ENCODE data around the gene S100A11.
A peak's percentile ranks its signal among the peaks of the same experiment; 100 is the strongest.

S100A11 gene

DNA sequence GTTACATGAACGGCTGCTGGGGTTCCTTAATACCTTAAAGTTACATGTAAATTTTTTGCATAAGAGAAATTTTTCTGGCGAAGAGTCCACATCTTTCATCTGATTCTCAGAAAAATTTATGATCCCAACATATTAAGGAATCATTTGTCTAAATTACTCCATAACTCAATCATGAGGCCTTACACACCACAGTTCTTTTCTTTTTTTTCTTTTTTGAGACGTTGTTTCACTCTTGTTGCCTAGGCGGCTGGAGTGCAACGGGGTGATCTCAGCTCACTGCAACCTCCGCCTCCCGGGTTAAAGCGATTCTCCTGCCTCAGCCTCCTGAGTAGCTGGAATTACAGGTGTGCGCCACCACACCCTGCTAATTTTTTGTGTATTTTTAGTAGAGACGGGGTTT lies 2.1 kb upstream of the S100A11 start:
- DNase-seq = peak; percentile 26

DNA sequence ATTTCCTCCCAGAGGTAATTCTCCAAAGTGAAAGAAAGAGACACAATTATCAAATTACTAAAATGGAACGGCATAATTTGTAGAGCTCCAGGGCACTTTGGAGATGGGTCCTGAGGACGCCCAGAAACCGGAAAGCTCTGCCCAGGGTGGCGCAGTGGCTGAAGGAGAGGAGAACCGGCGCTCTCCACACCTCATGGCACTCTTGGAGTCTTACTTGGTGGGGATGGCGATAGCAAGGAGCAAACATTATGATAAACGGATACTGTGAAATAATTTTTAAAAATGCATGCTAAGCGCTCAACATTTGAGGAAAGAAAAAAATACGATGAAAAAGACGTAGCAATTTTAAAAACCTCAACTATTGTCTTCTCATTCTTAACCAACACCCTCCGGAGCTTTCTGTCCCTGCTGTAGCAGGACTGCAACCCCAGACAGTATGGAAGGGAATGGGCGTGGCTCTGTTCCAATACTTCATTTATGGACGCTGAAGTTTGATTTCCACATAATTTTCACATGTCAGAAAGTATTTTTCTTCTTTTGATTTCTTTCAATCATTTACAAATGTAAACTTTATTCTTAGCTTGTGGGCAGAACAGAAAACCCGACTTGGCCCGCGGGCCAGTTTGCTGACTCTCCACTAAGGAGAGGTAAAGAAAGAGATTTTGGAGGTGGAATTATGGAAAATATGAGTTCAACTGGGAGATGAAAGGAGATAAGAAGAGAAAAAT lies 1.1 kb downstream of the S100A11 start:
- peak; percentile 61 for DNase-seq

DNA sequence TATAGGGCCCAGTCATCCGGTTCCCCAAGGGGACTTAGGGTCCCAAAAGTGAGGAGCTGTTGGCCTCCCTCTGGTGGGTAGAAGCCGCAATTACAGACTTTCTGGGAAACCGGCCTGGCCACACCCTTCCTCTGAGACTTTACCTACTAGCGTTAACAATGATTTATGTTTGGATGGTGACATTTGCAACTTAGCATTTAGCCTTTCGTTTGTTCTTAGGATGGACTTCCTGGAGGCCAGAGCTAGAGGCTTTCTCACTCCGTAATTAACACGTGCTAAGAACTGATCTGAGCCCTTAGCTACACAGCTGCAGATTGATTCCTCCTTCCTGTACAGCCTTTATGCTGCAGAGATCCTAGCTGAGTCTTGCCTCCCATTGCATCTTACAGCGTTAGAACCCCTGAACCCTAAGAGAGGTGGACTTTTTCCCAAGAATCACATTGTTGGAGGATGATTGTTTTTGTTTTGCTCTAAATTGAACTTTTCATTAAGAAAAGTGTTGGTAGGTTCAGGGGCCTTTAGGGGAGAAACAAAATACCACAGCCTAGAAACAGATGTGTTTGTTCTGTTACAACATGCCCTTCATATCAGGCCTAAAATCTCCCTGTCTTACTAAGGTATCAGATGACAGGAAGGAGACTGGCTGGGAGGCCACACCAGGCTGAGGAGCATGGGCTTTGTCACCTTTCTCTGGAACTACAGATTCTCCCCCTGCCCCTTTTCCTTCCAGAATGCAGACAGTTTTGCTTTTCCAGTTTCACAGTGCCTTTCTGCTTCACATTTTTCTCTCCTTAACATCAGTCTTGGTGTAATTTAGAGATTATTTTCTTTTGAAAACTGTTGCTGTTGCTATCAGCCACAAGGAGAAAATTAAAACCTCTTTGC lies 1.9 kb downstream of the S100A11 start:
- peak; percentile 77 for DNase-seq

DNA sequence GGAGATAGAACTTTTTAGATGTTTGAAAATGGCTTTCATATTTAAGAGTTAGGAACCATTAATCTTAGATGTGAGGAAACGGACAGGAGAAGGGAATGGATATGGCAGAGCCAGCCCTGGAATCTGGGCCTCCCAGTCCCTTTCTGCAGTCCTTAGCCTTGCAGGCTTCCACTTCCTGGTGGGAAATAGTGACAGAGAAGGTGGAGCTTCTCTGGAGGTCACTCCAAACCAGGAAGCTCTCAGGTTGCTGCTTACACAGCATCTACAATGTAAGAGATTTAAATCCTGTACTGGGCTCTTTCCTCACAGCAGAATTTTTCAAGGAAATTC lies 2.5 kb downstream of the S100A11 start:
- no peak for DNase-seq

DNA sequence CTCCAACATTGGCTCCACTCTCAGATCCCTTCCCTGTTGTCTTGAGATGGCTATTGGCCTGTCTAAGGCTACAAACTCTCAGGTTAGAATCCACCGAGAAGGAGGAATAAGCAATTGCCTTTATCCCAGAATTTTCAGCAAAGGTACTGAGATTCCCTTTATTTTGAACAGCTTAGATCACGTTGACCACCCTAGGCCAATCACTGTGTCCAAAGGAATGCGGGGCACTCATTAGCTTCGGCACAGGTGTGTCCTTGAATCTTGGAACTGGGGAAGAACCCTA lies 6.9 kb downstream of the S100A11 start:
- DNase-seq = no peak

DNA sequence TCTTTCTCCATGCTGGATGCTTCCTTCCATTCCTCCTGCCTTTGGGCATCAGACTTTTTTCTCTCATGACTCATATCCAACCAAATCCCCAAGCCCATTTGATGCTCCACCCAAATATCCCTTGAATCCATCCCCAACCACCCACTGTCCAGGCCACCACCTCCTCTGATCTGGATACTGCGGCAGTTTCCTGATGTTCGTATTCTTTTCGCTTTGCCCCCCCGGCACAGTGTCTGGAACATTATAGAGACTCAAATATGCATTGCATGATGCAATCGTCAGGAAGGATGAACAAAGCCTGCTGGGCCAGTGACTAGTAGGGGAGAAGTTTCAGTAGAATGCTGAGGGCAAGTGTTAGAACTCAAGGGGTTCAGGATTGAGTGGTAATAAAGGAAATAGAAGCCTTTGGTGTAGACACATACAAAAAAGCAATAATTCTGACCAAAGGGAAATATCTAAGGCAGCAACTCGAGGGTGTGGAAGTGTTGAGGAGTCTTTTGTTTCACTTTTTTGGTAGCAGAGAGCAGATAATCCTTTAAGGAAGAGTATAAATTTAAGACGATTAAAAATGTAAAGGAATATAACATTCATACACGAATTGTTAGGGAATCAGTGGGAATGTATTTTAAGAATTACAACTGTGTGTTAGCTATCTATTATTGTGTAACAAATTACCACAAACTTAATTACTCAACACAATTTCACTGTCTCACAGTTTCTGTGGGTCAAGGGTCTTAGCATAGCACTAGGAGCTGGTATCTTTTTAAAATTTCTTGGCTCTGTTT lies 7.5 kb downstream of the S100A11 start:
- DNase-seq = no peak

DNA sequence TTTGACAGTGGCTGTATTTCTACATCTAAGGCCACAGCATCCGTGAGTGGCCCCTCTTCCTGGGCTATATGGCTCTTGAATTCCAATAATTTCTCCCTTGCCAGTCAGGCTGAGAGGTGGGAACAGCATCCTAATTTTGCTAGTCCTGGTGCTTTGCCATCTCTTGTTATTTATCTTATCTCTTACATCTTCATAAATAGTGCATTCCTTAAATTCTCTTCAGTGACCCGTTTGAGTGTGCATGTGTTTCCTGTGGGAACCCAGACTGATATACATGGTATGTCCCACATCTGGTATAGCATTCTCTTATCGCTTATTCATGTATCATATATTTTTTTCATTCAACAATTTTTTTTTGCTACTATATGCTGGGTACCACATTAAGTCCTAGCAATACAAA lies 9.9 kb downstream of the S100A11 start:
- DNase-seq = no peak

DNA sequence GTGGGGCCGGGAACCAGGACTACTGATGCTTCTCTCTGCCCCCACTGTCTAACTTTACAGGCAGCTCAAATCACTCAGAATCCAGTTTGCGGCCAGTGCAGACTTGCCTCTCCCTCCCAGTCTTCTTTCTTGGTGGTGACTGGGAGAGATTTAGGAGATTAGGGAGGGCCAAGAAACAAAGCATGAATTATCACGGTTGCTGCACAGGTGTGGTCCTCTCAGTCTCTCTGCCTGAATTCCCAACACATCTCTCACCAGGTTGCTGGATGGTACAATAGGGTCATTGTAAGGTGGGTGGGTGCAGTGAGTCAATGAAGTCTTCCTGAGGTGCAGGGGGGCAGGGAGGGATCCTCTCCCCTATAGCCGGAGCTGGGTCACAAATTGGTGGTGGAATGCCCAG lies 12.6 kb downstream of the S100A11 start:
- no peak for DNase-seq

DNA sequence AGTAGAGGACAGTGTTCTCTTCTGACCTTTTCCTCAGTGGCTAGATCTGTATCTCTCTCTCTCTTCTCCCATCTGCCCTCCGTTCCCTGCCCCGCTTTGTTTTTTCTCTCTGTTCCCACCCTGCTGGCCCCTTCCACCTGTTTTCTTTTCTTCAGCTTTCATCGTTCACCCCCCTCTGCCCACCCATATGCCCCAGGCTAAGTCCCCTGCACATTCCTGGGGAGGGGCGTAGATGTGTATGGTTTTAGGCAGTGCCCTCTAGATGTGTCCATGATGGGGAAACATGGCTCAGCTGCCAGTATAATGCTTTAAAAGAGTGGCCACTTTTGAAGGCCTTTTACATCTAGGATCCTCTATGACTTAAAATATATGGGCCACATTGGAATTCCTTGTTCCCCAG lies 13.6 kb downstream of the S100A11 start:
- no peak for DNase-seq

DNA sequence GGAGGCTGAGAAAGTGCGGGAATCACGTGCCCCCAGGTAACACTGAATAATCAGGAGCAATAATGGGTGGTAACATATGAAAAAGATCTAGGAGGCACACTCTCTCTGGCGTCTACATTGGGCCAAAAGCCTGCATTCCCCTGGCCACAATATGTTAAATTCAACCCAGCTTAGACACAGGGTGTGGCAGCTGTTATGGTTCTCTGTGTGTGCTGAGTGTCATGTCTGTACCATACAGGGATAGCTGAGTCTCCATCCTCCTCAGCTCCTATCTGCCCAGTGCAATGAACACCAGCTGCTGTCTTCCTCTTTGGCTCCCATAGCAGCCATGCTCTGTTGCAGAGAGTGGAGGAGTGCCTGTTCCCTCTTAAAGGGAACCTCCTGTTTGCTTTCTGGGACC lies 14.3 kb downstream of the S100A11 start:
- DNase-seq = no peak

DNA sequence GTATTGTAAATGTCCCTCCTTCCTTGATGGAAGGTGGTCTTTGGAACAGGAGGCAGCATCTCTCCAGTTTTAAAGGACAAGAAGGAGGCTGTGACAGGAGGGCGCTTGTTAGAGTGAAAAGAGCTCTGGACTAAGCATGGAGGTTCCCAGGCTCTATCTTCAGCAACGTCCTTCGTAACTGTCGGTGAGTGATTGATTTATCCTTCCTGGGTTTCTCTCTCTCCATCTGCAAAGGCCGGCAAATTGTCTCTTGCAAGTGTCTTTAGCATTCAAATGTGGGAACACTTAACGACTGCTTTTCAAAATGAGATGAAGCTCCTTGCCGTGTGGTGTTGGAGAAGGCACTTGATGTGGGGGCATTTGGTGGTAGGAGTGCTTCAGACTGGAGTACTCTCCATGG lies 15.2 kb downstream of the S100A11 start:
- no peak for DNase-seq

DNA sequence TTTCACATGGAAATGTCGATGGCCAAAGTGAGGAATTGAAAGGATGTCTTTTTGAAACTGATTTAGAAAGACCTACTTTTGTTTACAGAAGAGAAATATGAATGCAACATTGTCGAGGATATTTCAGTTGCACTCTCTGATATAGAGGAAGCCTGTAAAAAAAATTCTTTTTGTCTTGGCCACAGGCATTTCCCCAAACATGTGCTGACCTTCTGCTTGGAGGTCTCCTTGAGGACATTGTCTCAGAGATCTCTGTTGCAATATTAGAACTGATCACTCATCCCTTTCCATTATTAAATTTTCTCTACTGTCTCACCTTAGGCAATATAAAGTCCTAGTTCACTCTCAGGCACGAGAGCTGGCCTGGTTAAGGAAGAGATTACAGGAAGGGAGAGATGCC lies 16.0 kb downstream of the S100A11 start:
- no peak for DNase-seq

DNA sequence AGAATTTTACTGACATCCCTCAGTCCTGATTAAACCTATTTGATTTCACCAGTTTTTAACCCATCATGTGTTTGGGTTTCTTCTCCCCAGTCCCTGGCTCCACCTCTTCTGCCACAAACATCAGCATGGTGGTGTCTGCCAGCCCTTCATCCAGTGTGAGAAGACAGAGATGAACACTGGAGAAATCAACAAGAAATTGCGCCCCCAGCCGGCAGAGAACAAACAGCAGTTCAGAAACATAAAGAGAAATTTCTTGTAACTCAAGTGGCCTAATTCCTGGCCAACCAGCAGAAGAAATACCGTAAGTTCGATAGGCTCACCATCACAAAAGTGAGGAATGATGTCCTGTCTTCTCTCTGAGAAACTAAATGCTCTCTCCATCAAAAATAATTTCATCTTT lies 18.3 kb downstream of the S100A11 start:
- peak; percentile 53 for DNase-seq

DNA sequence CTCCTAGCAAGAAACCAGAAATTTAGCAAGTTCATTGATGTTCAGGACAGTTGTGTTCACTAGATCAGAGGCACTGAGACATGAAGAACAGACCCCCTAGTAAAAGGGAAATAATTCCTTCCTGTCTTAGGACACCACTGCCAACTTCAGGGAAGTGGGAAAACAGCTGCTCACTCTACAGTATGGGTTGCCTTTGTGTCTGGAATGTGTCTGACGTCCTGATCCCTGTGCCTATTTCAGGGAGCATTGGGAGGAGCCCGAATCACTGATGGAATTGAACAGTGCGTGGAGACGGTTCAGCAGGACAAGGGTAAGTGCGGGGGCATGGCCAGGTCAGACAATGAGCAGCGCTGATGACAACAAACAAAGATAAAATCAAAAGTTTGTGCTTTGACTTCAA lies 21.0 kb downstream of the S100A11 start:
- DNase-seq = no peak

DNA sequence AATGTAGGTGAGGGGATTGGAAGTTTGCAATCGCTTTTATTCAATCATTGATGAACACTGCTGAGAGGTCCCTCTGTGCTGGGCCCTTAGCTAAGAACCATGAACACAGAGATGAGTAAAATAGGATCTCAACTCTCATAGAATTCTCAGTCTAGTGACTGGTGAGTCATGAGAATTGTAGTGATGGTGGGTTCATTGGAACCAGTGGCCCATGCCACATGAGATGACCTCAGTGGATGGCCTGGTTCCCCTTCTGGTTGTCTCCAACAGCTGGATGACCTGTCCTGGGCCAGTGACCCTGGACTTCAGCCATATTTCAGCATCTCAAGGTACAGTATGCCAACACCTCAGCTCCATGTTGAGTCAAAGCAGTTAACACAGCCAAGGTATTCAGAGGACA lies 21.9 kb downstream of the S100A11 start:
- DNase-seq = no peak

DNA sequence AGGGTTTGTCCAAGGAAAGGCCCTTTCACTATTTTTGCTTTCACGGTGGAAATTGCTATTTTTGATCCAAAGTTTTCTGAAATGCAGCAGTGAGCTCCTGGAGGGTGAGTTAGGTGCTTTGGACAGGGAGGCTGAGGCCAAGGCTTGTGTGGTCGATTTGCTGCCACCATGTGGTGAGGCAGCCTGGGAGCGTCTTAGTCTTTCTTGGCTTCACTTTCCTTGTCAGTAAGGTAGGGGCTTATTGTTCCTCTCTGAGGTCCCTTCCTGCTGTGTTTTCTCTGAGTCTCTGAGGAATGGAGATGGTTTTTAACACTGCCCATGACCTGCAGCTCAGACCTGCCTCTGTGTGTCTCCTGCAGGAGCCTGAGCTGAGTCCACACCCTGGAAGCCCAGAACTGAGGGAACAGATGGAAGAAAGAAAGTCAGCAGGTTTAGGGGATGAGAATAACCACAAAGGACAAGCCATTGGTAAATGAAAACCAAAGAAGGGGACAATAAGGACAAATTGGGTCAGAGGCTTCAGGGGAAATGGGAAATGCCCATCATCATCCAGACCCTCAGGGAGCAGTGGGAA lies 23.1 kb downstream of the S100A11 start:
- peak; percentile 66 for DNase-seq

DNA sequence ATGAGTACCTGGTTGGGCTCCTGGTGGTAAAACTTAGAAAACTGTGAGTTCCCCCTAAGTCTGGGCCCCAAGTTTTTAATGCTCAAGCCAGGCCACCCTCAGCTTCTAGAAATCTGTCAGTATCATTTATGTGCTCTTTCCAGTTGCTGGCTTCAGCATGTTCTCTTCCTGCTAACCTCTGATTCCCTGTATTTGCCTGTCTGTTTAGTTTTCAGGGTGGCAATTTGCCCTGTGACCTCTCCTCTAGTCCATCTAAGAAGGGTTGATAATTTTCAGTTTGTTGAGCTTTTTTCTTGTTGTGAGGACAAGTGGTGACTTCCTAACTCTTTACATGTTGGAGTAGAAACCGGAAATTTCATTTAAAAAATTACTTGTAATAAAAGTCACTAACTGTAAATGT lies 27.1 kb downstream of the S100A11 start:
- no peak for DNase-seq

DNA sequence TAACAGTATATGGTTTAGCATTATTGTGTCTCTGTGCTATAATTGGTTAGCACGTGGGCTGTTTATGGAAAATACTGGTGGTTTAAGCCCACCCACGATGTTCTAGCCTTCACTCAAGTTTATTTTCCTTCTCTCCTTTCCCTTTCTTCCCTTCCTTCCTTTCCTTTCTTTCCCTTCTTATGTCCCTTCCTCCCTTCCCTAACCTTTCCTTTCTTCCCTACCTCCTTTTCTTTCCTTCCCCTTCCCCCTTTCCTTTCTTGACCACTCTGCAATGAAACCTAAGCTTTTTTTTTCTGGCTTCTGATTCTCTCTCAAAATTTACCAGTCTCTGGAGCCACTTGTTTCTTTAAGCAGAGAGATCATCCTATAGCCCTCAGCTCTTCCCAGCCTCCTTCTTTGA lies 29.8 kb downstream of the S100A11 start:
- no peak for DNase-seq

DNA sequence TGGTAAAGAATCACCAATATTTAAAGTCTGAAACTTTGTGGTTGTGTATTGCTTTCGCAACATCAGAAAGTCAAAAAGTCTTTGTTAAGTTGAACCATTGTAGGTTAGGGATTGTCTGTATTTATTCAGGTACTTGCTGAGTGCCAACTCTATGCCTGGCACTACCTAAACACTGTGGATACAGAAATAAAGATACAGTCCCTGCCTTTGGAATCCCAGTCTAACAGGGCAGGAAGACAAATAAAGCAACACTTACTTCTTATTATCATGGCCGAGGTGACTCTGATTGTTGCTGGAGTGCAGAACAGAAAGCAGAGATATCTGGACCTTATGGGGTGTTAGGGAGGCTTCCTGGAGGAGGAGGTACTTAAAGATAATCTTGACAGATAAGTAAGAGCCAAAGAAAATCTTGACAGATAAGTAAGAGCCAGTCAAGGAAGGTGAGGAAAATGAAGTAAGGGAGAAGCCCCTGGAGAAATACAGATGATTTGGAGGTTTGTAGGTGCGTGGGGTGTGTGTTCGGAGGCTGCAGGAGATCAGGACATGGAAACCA lies 31.4 kb downstream of the S100A11 start:
- DNase-seq = no peak

DNA sequence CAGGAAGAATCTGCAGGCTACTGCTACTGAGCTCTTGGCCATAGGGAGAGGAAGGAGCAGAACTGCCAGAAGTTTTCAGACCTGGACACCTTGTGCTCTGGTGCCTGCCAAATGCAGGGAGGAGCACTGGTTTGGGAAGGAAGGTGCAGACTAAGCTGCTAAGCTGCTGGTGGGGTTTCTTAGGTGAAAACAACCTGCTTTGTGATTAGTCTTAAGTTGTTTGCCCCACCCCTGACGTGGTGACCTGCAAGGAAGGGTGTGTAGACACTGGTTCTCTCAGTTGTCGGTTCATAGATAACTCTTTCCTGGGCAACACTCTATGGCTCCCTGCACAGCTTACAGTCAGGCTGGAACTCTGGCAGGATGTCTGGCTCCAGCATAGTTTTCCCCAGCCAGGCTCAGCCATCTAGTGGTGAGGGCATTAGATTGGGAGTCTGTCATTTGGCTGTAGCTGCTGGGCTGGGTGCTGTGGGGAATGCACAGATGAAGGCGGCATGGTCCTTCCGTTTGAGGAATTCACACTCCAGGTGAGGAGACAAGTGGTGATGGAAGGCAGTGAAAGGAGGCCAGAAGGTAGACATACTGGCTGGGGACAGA lies 32.9 kb downstream of the S100A11 start:
- DNase-seq = peak; percentile 12

DNA sequence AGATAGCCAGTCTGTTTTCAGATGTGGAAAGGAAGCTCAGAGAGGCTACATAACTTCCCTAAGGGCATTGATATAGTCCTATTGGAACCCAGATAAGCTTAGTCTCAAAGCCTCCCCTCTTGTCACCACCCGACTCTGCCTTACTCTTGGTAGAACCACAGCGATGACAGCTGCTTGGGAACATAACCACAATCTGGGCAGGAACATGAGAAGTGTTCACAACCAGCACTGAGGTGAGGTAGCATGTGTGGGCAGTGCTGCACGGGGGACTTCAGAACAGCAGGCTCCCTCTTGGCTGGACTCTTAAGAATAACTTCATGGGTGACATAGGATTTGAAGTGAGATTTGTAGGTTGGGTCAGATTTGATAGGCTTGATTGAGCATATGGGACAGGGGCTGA lies 33.8 kb downstream of the S100A11 start:
- DNase-seq = no peak

DNA sequence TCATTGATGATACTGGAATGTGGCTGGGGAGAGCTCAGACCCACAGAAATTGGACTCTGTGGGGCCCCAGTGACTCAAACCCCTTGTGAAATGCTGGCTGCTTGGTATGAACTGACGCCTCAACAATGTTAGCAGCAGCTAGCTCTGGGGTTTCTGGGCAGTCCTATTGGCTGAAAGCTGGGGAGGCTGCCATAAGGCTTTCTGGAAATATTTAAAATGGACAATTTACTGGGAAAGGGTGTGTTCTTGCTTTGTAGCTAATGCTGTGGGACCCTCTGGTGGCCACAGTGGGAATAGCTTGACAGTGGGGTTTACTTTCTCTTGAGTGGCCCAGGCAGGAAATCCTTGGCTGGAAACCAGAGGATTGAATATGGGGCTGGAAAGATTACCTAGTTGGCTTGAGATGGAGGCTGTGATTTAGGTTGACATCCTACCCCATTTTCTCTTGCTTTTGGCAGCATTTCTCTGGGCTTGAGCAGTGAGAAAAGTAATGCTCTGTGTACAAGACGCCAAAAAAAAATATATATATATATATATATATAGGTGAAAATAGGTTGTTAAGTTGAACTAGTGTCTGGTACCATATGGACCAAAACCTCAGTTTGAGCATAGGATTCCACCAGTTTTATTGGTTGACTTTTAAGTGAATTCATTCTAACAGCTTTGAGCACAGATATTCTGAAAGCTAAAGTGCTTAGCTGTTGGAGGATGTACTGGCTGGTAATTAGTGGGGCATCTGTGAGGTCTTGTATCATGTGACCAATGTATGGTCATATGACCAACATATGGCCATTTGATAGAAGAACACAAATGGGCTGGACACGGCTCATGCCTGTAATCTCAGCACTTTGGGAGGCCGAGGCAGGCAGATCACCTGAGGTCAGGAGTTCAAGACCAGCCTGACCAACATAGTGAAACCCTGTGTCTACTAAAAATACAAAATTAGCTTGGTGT lies 34.9 kb downstream of the S100A11 start:
- DNase-seq = peak; percentile 83

Measured in RPMI8226 (cell line).